Peyer's patch (tissue), 4 donors: ENCODE results near the gene MIER2.
"Not testable (repeated sequence)": the region's sequence is repeated elsewhere in the genome, so short reads cannot be mapped to it uniquely, and the experiment has no call there.

ENCODE experiments used
- POLR2A ChIP-seq, 2 donors: fragments of 450-650 bp; IDR thresholded peaks; one replicate each; pipeline ENCODE4 v1.5.1; 2017; ENCODE audit warnings: antibody characterized with exemption in 2 of 2, mild to moderate bottlenecking in 2 of 2, moderate library complexity in 2 of 2
- TF ChIP-seq, protein P1 (sequence below), 6 experiments: fragments of 450-650 bp in 4 of 6; fragments of 200-600 bp in 2 of 6; sonication (generic) in 1 of 6; IDR thresholded peaks; one replicate each; pipeline ENCODE4 v1.5.1; 2017 to 2019; ENCODE audit warnings: antibody characterized with exemption in 6 of 6, mild to moderate bottlenecking in 3 of 6, moderate library complexity in 1 of 6

- TF ChIP-seq, protein P1, sequence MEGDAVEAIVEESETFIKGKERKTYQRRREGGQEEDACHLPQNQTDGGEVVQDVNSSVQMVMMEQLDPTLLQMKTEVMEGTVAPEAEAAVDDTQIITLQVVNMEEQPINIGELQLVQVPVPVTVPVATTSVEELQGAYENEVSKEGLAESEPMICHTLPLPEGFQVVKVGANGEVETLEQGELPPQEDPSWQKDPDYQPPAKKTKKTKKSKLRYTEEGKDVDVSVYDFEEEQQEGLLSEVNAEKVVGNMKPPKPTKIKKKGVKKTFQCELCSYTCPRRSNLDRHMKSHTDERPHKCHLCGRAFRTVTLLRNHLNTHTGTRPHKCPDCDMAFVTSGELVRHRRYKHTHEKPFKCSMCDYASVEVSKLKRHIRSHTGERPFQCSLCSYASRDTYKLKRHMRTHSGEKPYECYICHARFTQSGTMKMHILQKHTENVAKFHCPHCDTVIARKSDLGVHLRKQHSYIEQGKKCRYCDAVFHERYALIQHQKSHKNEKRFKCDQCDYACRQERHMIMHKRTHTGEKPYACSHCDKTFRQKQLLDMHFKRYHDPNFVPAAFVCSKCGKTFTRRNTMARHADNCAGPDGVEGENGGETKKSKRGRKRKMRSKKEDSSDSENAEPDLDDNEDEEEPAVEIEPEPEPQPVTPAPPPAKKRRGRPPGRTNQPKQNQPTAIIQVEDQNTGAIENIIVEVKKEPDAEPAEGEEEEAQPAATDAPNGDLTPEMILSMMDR (IDR thresholded peaks at IDR 0.05), result not testable (repeated sequence)
- not testable (repeated sequence) for TF ChIP-seq POLR2A (IDR thresholded peaks at IDR 0.05)
Observed at GRCh38 chr19:382578-382977, 38.0 kb upstream of the MIER2 start.
